Effector memory CD8-positive, alpha-beta T cell (primary cell): Measurements from ENCODE around the gene RARRES1.

Source experiments
- ATAC-seq: fragments of 150-1000 bp; cut with Tn5 transposase; replicated peaks from 2 replicates; pipeline ENCODE4 v1.10.0; 2021; ENCODE audit warnings: mild to moderate bottlenecking, moderate library complexity
- DNase-seq, 3 experiments: peaks; one replicate each; pipeline ENCODE4 v3.0.0; 2021
- H3K27ac Mint-ChIP-seq, 2 donors: one replicate each; pipeline ENCODE4 v1.8.0; 2022; ENCODE audit warnings: mild to moderate bottlenecking in 2 of 2, mixed read lengths in 2 of 2, moderate library complexity in 2 of 2
- H3K27me3 Mint-ChIP-seq, 2 donors: one replicate each; pipeline ENCODE4 v1.8.0; 2022; ENCODE audit warnings: mixed read lengths in 2 of 2
- H3K36me3 Mint-ChIP-seq: one replicate; pipeline ENCODE4 v1.8.0; 2022; ENCODE audit warnings: mild to moderate bottlenecking, moderate library complexity, mixed read lengths; ENCODE audit not compliant: insufficient read depth
- H3K4me1 Mint-ChIP-seq, 2 donors: one replicate each; pipeline ENCODE4 v1.8.0; 2022; ENCODE audit warnings: low read depth in 2 of 2, mixed read lengths in 2 of 2
- H3K4me3 Mint-ChIP-seq, 2 donors: one replicate each; pipeline ENCODE4 v1.8.0; 2022; ENCODE audit warnings: mild to moderate bottlenecking in 2 of 2, mixed read lengths in 2 of 2, moderate library complexity in 2 of 2
- H3K9me3 Mint-ChIP-seq, 2 donors: one replicate each; pipeline ENCODE4 v1.8.0; 2022; ENCODE audit warnings: mixed read lengths in 2 of 2

Gene RARRES1

GRCh38 chr3:158649791-158650190 lies 82.5 kb downstream of the RARRES1 start:
- no peak overlapping the region for H3K4me3 Mint-ChIP-seq
- no peaks in the 10 kb centered on the region for H3K27me3 Mint-ChIP-seq
- no peaks in the 10 kb centered on the region for H3K9me3 Mint-ChIP-seq
- DNase-seq (no peak), ATAC-seq (no peak)
- H3K27ac Mint-ChIP-seq, result no peak overlapping the region
- H3K4me1 Mint-ChIP-seq, result peaks cover 13 to 20% of the 10 kb centered on the region in 2 donors
- H3K36me3 Mint-ChIP-seq, result peaks cover 64% of the 10 kb centered on the region
